ENCODE data around the gene SLCO1B1. TPM values are rescaled to one million over a fixed set of nuclear protein-coding genes. Genes with fewer than 3 reads are reported as not detected.

Gene SLCO1B1
- total RNA-seq, 1 experiment from 2014 or later: 0.32 TPM

GRCh38 chr12:21183721-21184275, 52.8 kb downstream of the SLCO1B1 start:
- no peaks in the 10 kb centered on the region for H3K27me3 ChIP-seq (ENCODE audit: insufficient read depth, low read length)
- no peaks in the 10 kb centered on the region for H4K20me1 ChIP-seq (ENCODE audit: insufficient read depth)
- intact Hi-C loops (cut with micrococcal nuclease): no loop called here
- RAD21 ChIA-PET (ENCODE audit: low non-redundant PET in 1 of 2, low total read pairs in 2 of 2, uncharacterized antibody in 2 of 2, unreplicated experiment in 2 of 2): no interaction called here
- H3K9ac ChIP-seq (ENCODE audit: low read length): no peak overlapping the region
- no peak overlapping the region for H3K4me2 ChIP-seq (ENCODE audit: low read length)
- no peak overlapping the region for H3K4me3 ChIP-seq (replicated peaks in 1 of 2; ENCODE audit: low read depth in 1 of 2, low read length in 2 of 2)
- H3K27ac ChIP-seq (ENCODE audit: low read depth, low read length): no peak overlapping the region
- H3K9me2 ChIP-seq (ENCODE audit: insufficient read depth): no peaks in the 10 kb centered on the region
- no peak for DNase-seq (ENCODE audit: low read depth, low spot score)
- no peaks in the 10 kb centered on the region for H3K9me3 ChIP-seq (ENCODE audit: control insufficient read depth in 1 of 2, insufficient read depth in 1 of 2, low read depth in 1 of 2, low read length in 2 of 2)
- H2AFZ ChIP-seq (ENCODE audit: low read depth, low read length, poor library complexity, severe bottlenecking): no peak overlapping the region
- no peak for ATAC-seq
- TF ChIP-seq EZH2 (IDR thresholded peaks at IDR 0.05) (no peak), TCF7L2 (IDR thresholded peaks at IDR 0.05; ENCODE audit: borderline replicate concordance, extremely low read depth, insufficient read depth, insufficient read length) (no peak), ZBTB33 (IDR thresholded peaks at IDR 0.05; ENCODE audit: extremely low read depth, insufficient replicate concordance, low read length) (no peak), YY1 (IDR thresholded peaks at IDR 0.05; ENCODE audit: extremely low read depth, insufficient replicate concordance, low read depth, low read length) (no peak), SP1 (IDR thresholded peaks at IDR 0.05; ENCODE audit: low read depth) (no peak), REST (IDR thresholded peaks at IDR 0.05; ENCODE audit: low read depth) (no peak), POLR2AphosphoS5 (IDR thresholded peaks at IDR 0.05; ENCODE audit: low read depth, low read length) (no peak), CEBPB (IDR thresholded peaks at IDR 0.05; ENCODE audit: low read depth) (no peak)
- BruUV-seq (replicated peaks): no TSS peak
- POLR2A ChIA-PET: no interaction called here
- H3K4me1 ChIP-seq (ENCODE audit: control insufficient read depth in 1 of 2, insufficient read depth in 2 of 2, low read length in 2 of 2): no peaks in the 10 kb centered on the region
- no peaks in the 10 kb centered on the region for H3K79me2 ChIP-seq (ENCODE audit: insufficient read depth, low read length)
- no peaks in the 10 kb centered on the region for H3K36me3 ChIP-seq (ENCODE audit: control insufficient read depth in 1 of 2, insufficient read depth in 2 of 2, low read length in 2 of 2)
- CTCF ChIA-PET: interaction anchor here (0.8 kb wide), 1 partner anchor 11 kb away, joined by 3 read pairs; no protein-coding TSS in a partner anchor
